ENCODE results near the gene TEX14.
"Not testable (repeated sequence)": the region's sequence is repeated elsewhere in the genome, so short reads cannot be mapped to it uniquely, and the experiment has no call there.

Gene TEX14

DNA sequence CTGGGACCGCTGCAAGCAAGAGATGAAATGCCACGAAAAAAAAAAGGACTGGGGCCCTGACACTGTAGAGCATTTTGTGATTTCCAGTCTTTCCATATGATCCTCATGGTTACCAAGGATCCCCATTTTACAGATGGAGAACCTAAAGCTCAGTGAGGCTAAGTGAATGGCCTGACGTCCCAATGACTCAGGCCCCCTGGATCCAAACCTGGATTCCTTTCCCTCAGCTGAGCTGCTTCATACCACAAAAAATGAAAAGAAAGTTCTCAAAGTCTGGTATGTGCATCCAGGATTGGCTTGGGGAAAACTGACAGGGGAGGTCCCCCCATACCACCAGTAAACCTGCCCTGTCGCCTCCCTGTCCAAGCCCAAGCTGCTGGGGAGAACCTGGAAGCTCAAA is 80.5 kb downstream of the TEX14 start:
- no peak for DNase-seq (ENCODE audit: low read depth)

DNA sequence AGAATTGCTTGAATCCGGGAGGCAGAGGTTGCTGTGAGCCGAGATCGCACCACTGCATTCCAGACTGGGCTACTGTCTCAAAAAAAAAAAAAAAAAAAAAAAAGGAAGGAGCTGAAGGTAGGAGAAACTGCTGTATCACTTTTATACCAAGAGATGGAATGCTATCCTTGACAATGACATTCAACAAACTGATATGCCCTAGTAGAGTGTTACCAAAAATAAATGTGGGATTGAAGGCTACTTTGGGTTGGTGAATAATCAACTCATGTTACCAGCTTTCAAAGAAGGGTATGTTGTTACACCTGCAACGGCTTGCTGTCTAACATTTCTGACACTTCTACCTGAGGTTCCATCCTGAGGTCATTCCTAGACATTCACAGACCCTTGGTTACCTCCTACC is 84.9 kb downstream of the TEX14 start:
- DNase-seq (ENCODE audit: low read depth), result no peak

DNA sequence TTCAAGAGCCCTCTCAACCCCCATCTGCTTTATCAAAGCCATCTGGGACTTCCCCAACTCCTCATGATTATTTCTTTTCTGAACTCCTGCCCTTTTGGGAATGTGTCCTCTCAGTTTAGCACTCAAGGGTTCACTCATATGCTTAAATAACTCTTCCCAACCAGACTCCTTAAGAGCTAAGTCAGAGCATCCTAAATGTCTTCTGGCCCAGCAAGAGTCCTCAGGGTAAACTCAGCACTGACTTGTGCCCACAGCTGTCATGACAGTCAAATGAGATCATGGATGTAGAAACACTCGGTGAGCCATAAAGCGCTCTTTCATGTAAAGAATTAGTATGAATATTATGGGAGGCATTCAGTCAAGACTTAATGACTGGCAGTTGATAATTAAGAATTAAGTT is 85.9 kb downstream of the TEX14 start:
- no peak for DNase-seq (ENCODE audit: low read depth)

DNA sequence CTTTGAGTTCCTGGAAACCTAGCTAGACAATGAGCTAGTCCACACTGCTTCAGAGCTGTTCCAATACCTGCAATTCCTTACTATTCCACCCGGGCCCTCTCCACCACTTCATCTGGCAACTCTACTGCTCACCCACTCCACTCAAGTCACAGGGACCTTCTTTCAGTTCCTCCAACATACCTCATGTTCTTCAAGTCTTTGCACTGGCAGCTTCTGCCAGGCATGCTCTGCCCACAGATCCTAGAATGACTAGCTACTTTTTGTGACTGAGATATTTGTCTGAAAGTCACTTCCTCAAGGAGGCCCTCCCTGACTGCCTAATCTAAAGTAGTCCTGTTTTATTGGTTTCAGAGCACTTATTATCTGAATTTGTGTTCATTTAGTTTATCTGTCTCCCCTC is 86.4 kb downstream of the TEX14 start:
- DNase-seq (ENCODE audit: low read depth), result no peak

GRCh38 chr17:58601976-58602375 is 89.9 kb downstream of the TEX14 start:
- no peak for DNase-seq (ENCODE audit: low read depth)

DNA sequence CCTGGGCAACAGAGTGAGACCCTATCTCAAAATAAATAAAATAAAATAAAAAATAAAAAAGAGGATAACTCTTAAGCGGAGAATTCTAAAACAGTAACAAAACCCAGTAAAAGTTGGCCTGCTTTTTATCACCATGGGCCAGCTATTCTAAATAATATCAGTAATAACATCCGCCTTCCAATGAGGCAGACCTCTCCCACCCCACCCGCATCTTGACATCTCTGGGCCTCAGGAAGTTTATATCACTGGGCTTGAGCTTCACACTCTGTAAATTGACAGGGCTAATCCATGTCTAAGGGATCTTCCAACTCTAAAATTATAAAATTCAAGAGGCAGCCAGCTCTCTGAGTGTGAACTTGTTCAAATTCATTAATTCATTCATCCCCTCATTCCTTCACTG is 94.5 kb downstream of the TEX14 start:
- no peak for DNase-seq (ENCODE audit: low read depth)

DNA sequence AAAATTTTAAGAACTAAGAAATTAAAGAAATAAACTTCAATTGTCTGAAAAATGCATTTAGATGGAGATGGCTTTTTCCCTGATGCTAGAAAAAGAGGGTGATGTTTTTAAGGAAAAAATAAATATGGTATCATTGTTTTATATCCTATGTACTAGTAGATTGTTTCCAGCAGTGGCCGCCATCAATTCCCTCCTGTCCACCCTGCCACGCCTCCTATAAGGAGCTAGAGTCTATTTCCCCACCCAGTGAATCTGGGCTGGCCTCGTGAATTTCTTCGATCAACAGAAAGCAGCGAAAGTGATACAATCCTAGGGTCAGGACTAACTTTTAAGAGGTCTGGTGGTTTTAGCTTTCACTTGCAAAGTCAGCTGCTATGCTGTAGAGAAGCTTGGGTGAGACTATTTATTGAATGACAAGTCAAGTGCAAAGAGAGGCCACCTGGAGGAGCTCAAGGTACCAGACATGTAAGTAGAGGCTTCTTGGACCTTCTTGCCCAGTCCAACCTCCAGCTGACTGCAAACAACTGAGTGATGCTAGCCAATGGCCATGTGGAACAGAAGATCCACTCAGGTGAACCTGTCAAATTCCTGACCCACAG is 96.6 kb downstream of the TEX14 start:
- DNase-seq (ENCODE audit: low read depth), result no peak

DNA sequence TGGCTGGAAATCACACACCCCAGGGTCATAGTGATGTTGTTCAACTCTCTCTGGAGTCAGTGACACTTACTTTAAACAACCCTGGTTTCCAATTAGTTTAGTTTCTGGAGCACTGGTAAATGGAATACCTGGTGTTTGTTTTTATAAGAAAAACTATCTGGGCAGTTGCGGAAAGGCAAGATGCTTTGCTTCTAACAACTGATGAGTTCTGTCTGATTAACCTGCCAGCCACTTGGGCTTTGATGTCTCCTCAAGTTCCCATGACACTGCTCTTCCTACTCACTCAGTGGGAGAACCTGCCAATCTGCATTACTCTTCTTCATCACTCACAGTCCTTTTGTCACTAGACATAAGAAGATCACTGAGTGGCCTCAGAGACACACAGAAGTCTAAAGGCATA is 98.7 kb downstream of the TEX14 start:
- DNase-seq (ENCODE audit: low read depth), result no peak

- no peak for DNase-seq (ENCODE audit: low read depth)
These were observed 100.4 kb downstream of the TEX14 start for GRCh38 chr17:58591455-58591854.

GRCh38 chr17:58590377-58590776 is 101.5 kb downstream of the TEX14 start:
- no peak for DNase-seq (ENCODE audit: low read depth)

DNA sequence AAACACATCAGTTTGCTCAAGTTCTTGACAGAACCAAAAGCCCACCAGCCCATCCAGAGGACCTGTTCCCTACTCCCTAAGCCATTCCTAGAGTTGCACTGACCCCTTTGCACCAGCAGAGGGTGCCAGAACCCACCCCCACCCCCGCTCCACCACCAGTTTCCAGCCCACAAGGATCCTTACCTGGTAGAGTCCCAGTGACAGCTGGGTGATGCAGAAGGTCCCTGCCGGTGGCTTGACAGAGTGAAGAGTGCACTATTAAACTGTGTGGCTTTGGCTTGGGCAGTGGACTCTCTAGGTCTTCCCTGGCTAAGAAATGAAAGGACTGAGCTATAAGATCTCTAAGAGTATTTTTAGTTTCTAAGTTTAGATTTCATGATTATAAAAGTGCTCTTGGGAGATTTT is 104.1 kb downstream of the TEX14 start:
- peak; percentile 22 for DNase-seq (ENCODE audit: low read depth)

DNA sequence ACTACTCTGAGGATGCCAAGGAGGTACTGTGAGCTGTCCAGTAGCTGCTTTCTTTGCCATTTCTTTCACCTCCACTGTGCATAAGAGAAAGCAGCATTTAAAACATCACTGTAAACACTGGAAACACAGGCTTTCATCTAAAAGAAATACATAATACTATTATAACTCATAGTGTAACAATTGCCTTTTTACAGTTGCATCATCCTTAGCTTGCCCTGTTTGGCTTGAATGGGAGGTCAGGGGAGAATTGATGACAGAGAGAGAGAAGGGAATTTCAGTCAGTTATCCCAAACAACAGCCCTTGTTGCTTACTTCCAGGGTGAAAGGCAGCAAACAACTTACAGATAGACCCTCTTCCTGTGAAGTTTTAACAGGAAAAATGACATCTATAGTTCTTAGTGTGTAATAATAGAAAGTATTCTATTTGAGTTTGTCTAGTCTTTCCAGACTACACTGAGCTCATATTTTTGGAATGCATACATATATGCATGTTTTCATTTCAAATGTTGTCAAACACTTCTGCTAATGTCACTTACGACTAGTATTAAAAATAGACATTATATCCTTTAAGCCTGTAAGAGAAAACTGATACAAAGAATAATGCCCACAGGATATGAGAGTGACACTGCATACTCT is 105.7 kb downstream of the TEX14 start:
- no peak for DNase-seq (ENCODE audit: low read depth)

DNA sequence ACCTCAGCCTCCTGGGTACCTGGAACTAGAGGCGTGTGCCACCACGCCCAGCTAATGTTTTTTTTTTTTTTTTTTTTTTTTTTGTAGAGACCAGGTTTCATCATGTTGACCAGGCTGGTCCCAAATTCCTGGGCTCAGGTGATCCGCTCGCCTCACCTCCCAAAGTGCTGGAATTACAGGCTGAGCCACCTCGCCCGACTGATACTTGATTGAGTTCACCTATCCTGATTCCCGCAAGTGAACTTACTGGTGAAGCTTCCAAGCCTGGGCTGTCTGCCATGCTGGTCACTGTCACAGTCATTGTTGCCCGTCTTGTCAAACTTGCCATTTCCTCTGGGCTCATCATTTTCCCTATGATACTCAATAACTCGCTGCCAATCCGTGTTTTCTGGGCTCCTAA is 106.3 kb downstream of the TEX14 start:
- no peak for DNase-seq (ENCODE audit: low read depth)

DNA sequence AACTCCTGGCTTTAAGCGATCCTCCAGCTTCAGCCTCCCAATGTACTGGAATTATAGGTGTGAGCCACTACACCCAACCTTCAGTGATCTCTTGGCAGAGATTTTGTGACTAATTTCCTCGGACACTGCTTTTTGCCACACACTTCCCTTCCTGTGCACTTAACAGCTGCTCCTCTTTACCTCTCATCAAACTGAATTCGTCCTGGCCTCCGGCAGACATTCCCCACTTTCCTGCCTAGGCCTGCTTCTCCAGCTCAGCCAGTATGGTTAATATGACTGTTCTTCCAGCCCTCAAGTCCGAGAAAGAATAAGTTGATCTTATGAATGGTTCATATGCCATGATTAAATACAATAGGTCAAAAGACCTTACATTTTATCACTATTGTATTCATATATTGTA is 108.4 kb downstream of the TEX14 start:
- DNase-seq (ENCODE audit: low read depth), result no peak

- DNase-seq (ENCODE audit: low read depth), result not testable (repeated sequence)
These were observed 109.1 kb downstream of the TEX14 start for GRCh38 chr17:58582718-58583117.

- DNase-seq (ENCODE audit: low read depth), result no peak
These were observed 111.2 kb downstream of the TEX14 start for GRCh38 chr17:58580671-58581070.

DNA sequence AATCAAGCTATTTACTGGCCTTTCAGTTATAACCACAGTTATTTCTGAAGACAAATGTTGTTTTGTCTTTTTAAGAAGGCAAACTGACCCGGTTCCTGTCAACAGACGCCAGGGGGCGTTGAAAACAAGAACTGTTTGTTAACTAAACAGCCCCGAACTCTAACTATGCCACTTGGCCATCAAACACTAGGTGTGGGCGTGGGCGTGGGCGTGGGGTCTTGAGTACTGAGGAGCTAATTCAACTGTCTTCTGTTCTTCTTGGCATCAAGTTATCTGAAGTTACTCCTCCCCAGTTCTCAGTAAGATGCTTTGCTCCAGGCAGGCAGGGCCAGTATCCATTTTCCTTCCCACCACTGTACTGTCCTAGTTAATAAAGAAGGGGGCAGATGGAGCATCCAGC is 114.1 kb downstream of the TEX14 start:
- peak; percentile 69 for DNase-seq (ENCODE audit: low read depth)

DNA sequence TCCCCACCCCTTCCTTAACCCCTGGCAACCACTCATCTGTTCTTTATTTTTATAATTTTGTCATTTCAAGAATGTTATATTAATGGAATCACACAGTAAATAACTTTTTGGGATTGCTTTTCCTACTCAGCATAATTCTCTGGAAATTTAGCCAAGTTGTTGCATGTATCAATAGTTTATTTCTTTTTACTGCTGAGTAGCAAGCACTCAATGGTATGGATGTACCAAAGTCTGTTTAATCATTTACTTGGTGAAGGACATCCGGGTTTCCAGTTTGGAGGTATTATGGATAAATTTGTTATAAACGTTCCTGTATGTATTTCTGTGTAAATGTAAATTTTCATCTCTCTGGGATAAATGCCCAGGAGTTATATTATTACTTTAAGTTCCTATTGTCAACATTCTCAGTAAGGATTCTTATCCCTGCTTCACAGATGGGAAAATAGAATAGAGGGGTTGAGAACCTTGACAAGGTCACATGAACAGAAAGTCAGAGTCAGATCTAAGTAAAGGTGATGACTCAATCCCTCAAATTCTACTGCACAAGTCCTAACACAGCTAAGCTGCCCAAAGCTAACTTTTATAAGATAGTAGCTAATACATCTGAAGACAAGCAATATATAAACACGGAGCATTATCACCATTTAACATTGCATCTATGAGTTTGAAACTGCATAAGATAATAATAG is 115.0 kb downstream of the TEX14 start:
- DNase-seq (ENCODE audit: low read depth), result peak; percentile 50

GRCh38 chr17:58575511-58575910 is 116.3 kb downstream of the TEX14 start:
- DNase-seq (ENCODE audit: low read depth), result peak; percentile 88

- no peak for DNase-seq (ENCODE audit: low read depth)
These were observed 117.8 kb downstream of the TEX14 start for GRCh38 chr17:58574025-58574424.

DNA sequence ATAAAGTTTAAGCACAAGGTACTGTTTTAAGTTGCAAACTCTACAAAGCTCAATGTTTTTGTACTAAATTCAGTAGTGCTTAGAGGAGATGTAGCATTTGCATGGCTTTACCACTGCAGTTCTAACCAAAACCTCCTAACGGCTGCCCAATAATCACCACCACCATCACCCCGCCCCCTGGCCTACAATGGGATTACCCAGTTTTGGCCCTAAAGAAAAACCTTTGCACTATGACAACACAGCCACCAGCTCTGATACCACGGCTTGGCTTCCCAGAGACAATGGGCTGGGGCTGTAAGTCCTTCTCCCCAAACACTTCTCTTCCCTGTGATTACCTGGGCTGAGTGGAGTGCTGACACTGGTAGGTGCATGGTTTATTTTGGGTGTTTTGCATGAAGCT is 119.0 kb downstream of the TEX14 start:
- no peak for DNase-seq (ENCODE audit: low read depth)

GRCh38 chr17:58570758-58571157 is 121.1 kb downstream of the TEX14 start:
- no peak for DNase-seq (ENCODE audit: low read depth)

DNA sequence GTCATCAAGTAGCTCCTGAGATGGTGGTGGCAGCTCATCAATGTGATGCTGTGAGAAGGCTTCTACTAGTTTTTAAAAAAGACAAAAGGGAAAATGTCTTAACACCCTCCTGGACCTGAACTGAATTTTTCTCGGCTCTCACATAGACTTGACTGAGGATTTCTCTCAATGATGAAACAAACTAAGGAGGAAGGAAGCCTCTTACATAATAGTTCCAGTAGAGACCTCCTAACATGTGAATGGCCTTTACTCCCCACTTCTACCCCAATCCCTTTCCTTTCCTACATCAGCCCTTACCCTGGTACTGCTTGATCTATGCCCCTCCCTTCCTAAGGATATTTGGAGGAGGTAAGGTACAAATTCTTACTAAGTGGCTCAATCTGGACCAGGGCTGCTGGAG is 122.6 kb downstream of the TEX14 start:
- no peak for DNase-seq (ENCODE audit: low read depth)

Data from amniotic epithelial cell (primary cell).